B cell (primary cell): ENCODE measurements around the gene MPC1. TPM values are rescaled to one million over a fixed set of nuclear protein-coding genes. Genes with fewer than 3 reads are reported as not detected.
A peak's percentile ranks its signal among the peaks of the same experiment; 100 is the strongest.

ENCODE experiments used
- ATAC-seq: fragments of 200-7000 bp; cut with Tn5 transposase; one replicate; pipeline ENCODE4 v1.10.0; 2021; ENCODE audit warnings: low read depth, mild to moderate bottlenecking, moderate number of reproducible peaks, moderate library complexity
- CTCF ChIA-PET: fragments of 350-600 bp; sonication (Branson Sonifier 250); formaldehyde crosslinking; loops from one replicate; lab custom pipeline; 2021; ENCODE audit warnings: antibody characterized with exemption, inconsistent platforms; lab: Charles Lee
- POLR2A ChIA-PET: fragments of 350-600 bp; sonication (Branson Sonifier 250); formaldehyde crosslinking; loops from one replicate; lab custom pipeline; 2021; ENCODE audit warnings: antibody characterized with exemption; lab: Charles Lee
- DNase-seq: peaks from one replicate; pipeline ENCODE4 v3.0.0; 2013
- H2AFZ ChIP-seq: 2 replicates; pipeline ENCODE4 v1.6.1; 2012; ENCODE audit warnings: mild to moderate bottlenecking, low read depth, low read length; ENCODE audit not compliant: insufficient read depth, poor library complexity, severe bottlenecking
- H3K27ac ChIP-seq, 2 donors: 1 replicate in 1 of 2; 2 replicates in 1 of 2; pipeline ENCODE4 v1.5.1; 2012 to 2013; ENCODE audit warnings: low read length in 2 of 2, mild to moderate bottlenecking in 2 of 2, moderate library complexity in 1 of 2
- H3K27me3 ChIP-seq, 4 experiments: fragments of 200-600 bp in 1 of 4; sonication (generic) in 1 of 4; replicated peaks in 1 of 4; 1 replicate in 2 of 4; 2 replicates in 2 of 4; pipeline versions ENCODE4 v1.6.1 to v1.7.0; 2013 to 2016; ENCODE audit warnings: low read length in 3 of 4, mild to moderate bottlenecking in 2 of 4, mixed read lengths in 1 of 4, moderate library complexity in 1 of 4; ENCODE audit not compliant: insufficient read depth in 4 of 4, control insufficient read depth in 3 of 4; ENCODE audit errors: control extremely low read depth in 1 of 4
- H3K36me3 ChIP-seq, 2 experiments: replicated peaks in 1 of 2; 1 replicate in 1 of 2; 2 replicates in 1 of 2; pipeline versions ENCODE4 v1.6.1 to v1.7.1; 2013; ENCODE audit warnings: low read length in 1 of 2; ENCODE audit not compliant: insufficient read depth in 2 of 2, control insufficient read depth in 1 of 2; ENCODE audit errors: control extremely low read depth in 1 of 2, extremely low read depth in 1 of 2
- H3K4me1 ChIP-seq, 2 donors: fragments of 200-600 bp in 1 of 2; sonication (generic) in 1 of 2; 1 replicate in 1 of 2; 2 replicates in 1 of 2; pipeline versions ENCODE4 v1.5.1 to v1.6.1; 2013 to 2017; ENCODE audit warnings: low read length in 2 of 2; ENCODE audit not compliant: control insufficient read depth in 2 of 2, insufficient read depth in 2 of 2
- H3K4me2 ChIP-seq: replicated peaks from 2 replicates; pipeline ENCODE3; 2012; ENCODE audit warnings: mild to moderate bottlenecking, low read depth, low read length; ENCODE audit not compliant: poor library complexity, severe bottlenecking
- H3K4me3 ChIP-seq, 5 experiments: fragments of 200-600 bp in 1 of 5; sonication (generic) in 1 of 5; 1 replicate in 3 of 5; 2 replicates in 2 of 5; pipeline versions ENCODE4 v1.5.1 to v1.7.0; 2011 to 2016; ENCODE audit warnings: low read length in 4 of 5, mild to moderate bottlenecking in 4 of 5, low read depth in 2 of 5, control low read depth in 1 of 5, moderate library complexity in 1 of 5; ENCODE audit not compliant: insufficient read depth in 1 of 5; ENCODE audit errors: control extremely low read depth in 1 of 5, extremely low read depth in 1 of 5
- H3K79me2 ChIP-seq: fragments of 200-600 bp; sonication (generic); one replicate; pipeline ENCODE4 v1.6.0; 2016; ENCODE audit warnings: low read length; ENCODE audit not compliant: control insufficient read depth, insufficient read depth
- H3K9ac ChIP-seq: fragments of 200-600 bp; sonication (generic); 2 replicates; pipeline ENCODE4 v1.6.1; 2017; ENCODE audit warnings: mild to moderate bottlenecking, low read length, moderate library complexity
- H3K9me3 ChIP-seq, 3 donors: one replicate each; pipeline versions ENCODE4 v1.6.1 to v1.7.1; 2013; ENCODE audit warnings: low read length in 2 of 3; ENCODE audit not compliant: control insufficient read depth in 2 of 3, insufficient read depth in 1 of 3; ENCODE audit errors: control extremely low read depth in 1 of 3
- H4K20me1 ChIP-seq: 2 replicates; pipeline ENCODE4 v1.6.0; 2012; ENCODE audit warnings: mild to moderate bottlenecking, low read length; ENCODE audit not compliant: insufficient read depth, control insufficient read depth, poor library complexity, severe bottlenecking
- H3K27ac Mint-ChIP-seq: one replicate; pipeline ENCODE4 v1.8.0; 2021; ENCODE audit warnings: mixed read lengths
- H3K27me3 Mint-ChIP-seq: one replicate; pipeline ENCODE4 v1.8.0; 2021; ENCODE audit warnings: mixed read lengths
- H3K4me1 Mint-ChIP-seq: one replicate; pipeline ENCODE4 v1.8.0; 2021; ENCODE audit warnings: mixed read lengths
- H3K4me3 Mint-ChIP-seq: one replicate; pipeline ENCODE4 v1.8.0; 2021; ENCODE audit warnings: mixed read lengths
- H3K9me3 Mint-ChIP-seq: one replicate; pipeline ENCODE4 v1.8.0; 2022; ENCODE audit warnings: mixed read lengths; ENCODE audit not compliant: insufficient read depth
- CTCF ChIP-seq: fragments of 200-600 bp; IDR thresholded peaks from one replicate; pipeline ENCODE4 v1.8.0; 2022; ENCODE audit warnings: antibody characterized with exemption, mild to moderate bottlenecking
- EZH2 ChIP-seq: IDR thresholded peaks from 2 replicates; pipeline ENCODE4 v1.6.1; 2012; ENCODE audit warnings: borderline replicate concordance, low read depth, mild to moderate bottlenecking, moderate library complexity, low read length; ENCODE audit not compliant: insufficient read depth, poor library complexity, severe bottlenecking
- WGBS: methylation state at CpG from one replicate; pipeline ENCODE4 v1.1.5; 2013; ENCODE audit warnings: missing lambda C conversion rate; ENCODE audit not compliant: insufficient coverage; 5-methylcytosine and 5-hydroxymethylcytosine counted together
- intact Hi-C: fragments of 100-400 bp; cut with micrococcal nuclease; formaldehyde crosslinking; loops from one replicate; pipeline ENCODE4 v1.10.0; 2022
- polyA plus RNA-seq: library from polyadenylated mRNA; depleted of rRNA; stranded (reverse); fragments of >200 nt; gene quantifications from 2 replicates; pipeline ENCODE4 v1.2.3, GENCODE V29; 2012
- total RNA-seq, 2 donors: library from RNA; stranded (reverse); fragments of 120-200 nt in 1 of 2; gene quantifications; 1 replicate in 1 of 2; 2 replicates in 1 of 2; pipeline versions ENCODE4 v1.2.3 to v1.2.4, GENCODE V29; 2013 to 2022

The MPC1 gene
- total and polyA plus RNA-seq, 2 donors (not counting 1 experiment from before 2014, with no cell fraction given) = 19.8 to 23.9 TPM

GRCh38 chr6:166331503-166332415 is 51.0 kb downstream of the MPC1 start:
- Histone ChIP-seq H3K79me2 (peaks cover 84% of the 10 kb centered on the region), H3K36me3 (peaks cover 5 to 57% of the 10 kb centered on the region in 2 experiments), H3K27ac (no peak overlapping the region), H3K9ac (no peak overlapping the region), H2AFZ (no peak overlapping the region), H3K4me1 (peaks cover 23 to 42% of the 10 kb centered on the region in 2 donors), H3K4me3 (no peak overlapping the region), H4K20me1 (peaks cover 79% of the 10 kb centered on the region), H3K9me3 (no peaks in the 10 kb centered on the region), H3K4me2 (no peak overlapping the region), H3K27me3 (no peaks in the 10 kb centered on the region)
- H3K27me3 Mint-ChIP-seq = no peaks in the 10 kb centered on the region
- ChIA-PET CTCF (no interaction called here), POLR2A (no interaction called here)
- intact Hi-C loops = no loop called here
- DNase-seq (no peak), ATAC-seq (no peak)
- no peak for TF ChIP-seq CTCF
- peaks cover 58% of the 10 kb centered on the region for H3K4me1 Mint-ChIP-seq
- H3K4me3 Mint-ChIP-seq = no peak overlapping the region
- H3K27ac Mint-ChIP-seq = no peak overlapping the region
- H3K9me3 Mint-ChIP-seq = no peaks in the 10 kb centered on the region
- 93% methylated on average over 3 of the region's 13 CpGs for WGBS

- H3K4me1 ChIP-seq = peaks cover 20 to 34% of the 10 kb centered on the region in 2 donors
- WGBS = 88% methylated on average over 10 of the region's 11 CpGs
- H3K79me2 ChIP-seq = peaks cover 74% of the 10 kb centered on the region
- no peaks in the 10 kb centered on the region for H3K27me3 ChIP-seq
- Mint-ChIP-seq H3K4me1 (peaks cover 53% of the 10 kb centered on the region), H3K27me3 (no peaks in the 10 kb centered on the region), H3K9me3 (no peaks in the 10 kb centered on the region), H3K27ac (peak overlapping the region; percentile 15), H3K4me3 (no peak overlapping the region)
- DNase-seq = no peak
- H3K27ac ChIP-seq = no peak overlapping the region
- H3K4me3 ChIP-seq = no peak overlapping the region
- H3K9ac ChIP-seq = no peak overlapping the region
- ChIA-PET POLR2A (no interaction called here), CTCF (no interaction called here)
- H4K20me1 ChIP-seq = peaks cover 78% of the 10 kb centered on the region
- H2AFZ ChIP-seq = no peak overlapping the region
- ATAC-seq = no peak
- peaks cover 1 to 59% of the 10 kb centered on the region in 2 experiments for H3K36me3 ChIP-seq
- H3K4me2 ChIP-seq = no peak overlapping the region
- no peaks in the 10 kb centered on the region for H3K9me3 ChIP-seq
- TF ChIP-seq CTCF (no peak), EZH2 (no peak)
- intact Hi-C loops = no loop called here
These were observed 52.1 kb downstream of the MPC1 start for GRCh38 chr6:166330612-166331011.
